Thyroid gland (tissue), 4 donors: ENCODE results near the gene CCNQ.

ENCODE experiments used
- POLR2A ChIP-seq, 2 donors: fragments of 450-650 bp; IDR thresholded peaks; one replicate each; pipeline ENCODE4 v1.6.1; 2017; ENCODE audit warnings: antibody characterized with exemption in 2 of 2, mild to moderate bottlenecking in 2 of 2, moderate library complexity in 1 of 2
- TF ChIP-seq, protein P1 (sequence below), 6 experiments: fragments of 200-600 bp in 3 of 6; fragments of 450-650 bp in 3 of 6; sonication (generic) in 3 of 6; IDR thresholded peaks; one replicate each; pipeline ENCODE4 v1.5.1; 2016 to 2019; ENCODE audit warnings: antibody characterized with exemption in 6 of 6, mild to moderate bottlenecking in 2 of 6, inconsistent platforms in 1 of 6, moderate library complexity in 1 of 6

DNA sequence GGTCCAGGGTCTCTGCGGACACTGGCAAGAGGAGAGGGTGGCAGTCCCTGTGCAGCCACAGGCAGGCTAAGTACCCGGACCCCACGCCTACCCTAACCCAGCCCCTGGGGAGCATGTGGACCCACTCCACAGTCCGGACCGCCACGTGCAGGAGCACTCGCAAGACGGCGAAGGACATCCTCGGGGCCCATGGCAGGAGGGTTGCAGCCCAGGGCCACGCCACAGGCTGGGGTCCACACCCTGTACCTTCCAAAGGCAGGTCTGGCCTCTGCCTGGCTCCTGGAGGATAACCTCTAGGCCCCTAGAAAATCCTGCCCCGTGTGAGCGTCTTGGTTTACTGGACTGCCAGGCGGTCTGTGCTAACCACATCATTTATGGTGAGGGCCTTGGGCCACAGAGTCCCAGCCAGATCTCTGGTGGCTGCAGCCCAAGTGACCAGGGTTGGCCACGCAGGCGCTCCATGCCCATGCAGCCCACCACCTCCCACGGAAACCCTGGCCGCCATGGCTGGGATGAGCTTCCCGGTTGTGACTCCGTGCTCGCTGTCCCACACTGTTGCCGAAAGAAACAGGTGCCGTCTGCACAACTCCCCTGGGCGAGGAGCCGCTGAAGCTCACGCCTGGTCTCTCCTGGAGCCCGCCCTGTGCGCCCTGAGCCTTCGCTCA is 10.0 kb downstream of the CCNQ start:
- TF ChIP-seq, protein P1, sequence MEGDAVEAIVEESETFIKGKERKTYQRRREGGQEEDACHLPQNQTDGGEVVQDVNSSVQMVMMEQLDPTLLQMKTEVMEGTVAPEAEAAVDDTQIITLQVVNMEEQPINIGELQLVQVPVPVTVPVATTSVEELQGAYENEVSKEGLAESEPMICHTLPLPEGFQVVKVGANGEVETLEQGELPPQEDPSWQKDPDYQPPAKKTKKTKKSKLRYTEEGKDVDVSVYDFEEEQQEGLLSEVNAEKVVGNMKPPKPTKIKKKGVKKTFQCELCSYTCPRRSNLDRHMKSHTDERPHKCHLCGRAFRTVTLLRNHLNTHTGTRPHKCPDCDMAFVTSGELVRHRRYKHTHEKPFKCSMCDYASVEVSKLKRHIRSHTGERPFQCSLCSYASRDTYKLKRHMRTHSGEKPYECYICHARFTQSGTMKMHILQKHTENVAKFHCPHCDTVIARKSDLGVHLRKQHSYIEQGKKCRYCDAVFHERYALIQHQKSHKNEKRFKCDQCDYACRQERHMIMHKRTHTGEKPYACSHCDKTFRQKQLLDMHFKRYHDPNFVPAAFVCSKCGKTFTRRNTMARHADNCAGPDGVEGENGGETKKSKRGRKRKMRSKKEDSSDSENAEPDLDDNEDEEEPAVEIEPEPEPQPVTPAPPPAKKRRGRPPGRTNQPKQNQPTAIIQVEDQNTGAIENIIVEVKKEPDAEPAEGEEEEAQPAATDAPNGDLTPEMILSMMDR (IDR thresholded peaks at IDR 0.05): no peak
- no peak for TF ChIP-seq POLR2A (IDR thresholded peaks at IDR 0.05)
